Keratinocyte (primary cell): ENCODE results near the gene STMND1. TPM values are rescaled to one million over a fixed set of nuclear protein-coding genes. Genes with fewer than 3 reads are reported as not detected.

ENCODE experiments used
- DNase-seq: peaks from one replicate; pipeline ENCODE4 v3.0.0-alpha.2; 2011; ENCODE audit warnings: low read depth, missing footprints, low spot score
- FAIRE-seq: peaks from 2 replicates; lab custom pipeline; 2011; peaks lifted over from hg19 to GRCh38; lab: Jason Lieb, UNC
- H2AFZ ChIP-seq: 2 replicates; pipeline ENCODE4 v1.6.0; 2012; ENCODE audit warnings: low read length, control low read depth, inconsistent platforms; ENCODE audit not compliant: control insufficient read depth
- H3K27ac ChIP-seq: 2 replicates; pipeline ENCODE4 v1.5.1; 2011; ENCODE audit warnings: low read length; ENCODE audit not compliant: control insufficient read depth, insufficient read depth
- H3K27me3 ChIP-seq: 3 replicates; pipeline ENCODE4 v1.6.0; 2011; ENCODE audit warnings: low read length; ENCODE audit not compliant: control insufficient read depth, insufficient read depth; ENCODE audit errors: extremely low read depth
- H3K36me3 ChIP-seq, 2 experiments: 2 replicates in 1 of 2; 3 replicates in 1 of 2; pipeline ENCODE4 v1.5.1; 2011; ENCODE audit warnings: low read length in 2 of 2, mild to moderate bottlenecking in 1 of 2; ENCODE audit not compliant: control insufficient read depth in 2 of 2, insufficient read depth in 2 of 2; ENCODE audit errors: extremely low read depth in 1 of 2
- H3K4me1 ChIP-seq: 3 replicates; pipeline ENCODE4 v1.5.1; 2011; ENCODE audit warnings: low read length; ENCODE audit not compliant: control insufficient read depth, insufficient read depth; ENCODE audit errors: extremely low read depth
- H3K4me2 ChIP-seq: 3 replicates; pipeline ENCODE4 v1.6.0; 2011; ENCODE audit warnings: low read depth, low read length; ENCODE audit not compliant: control insufficient read depth, insufficient read depth; ENCODE audit errors: extremely low read depth
- H3K4me3 ChIP-seq, 3 experiments: fragments of 200-600 bp in 1 of 3; sonication (generic) in 1 of 3; 2 replicates in 2 of 3; 3 replicates in 1 of 3; pipeline ENCODE4 v1.5.1; 2011 to 2016; ENCODE audit warnings: low read length in 3 of 3, mild to moderate bottlenecking in 3 of 3, control low read depth in 2 of 3, inconsistent platforms in 1 of 3, low read depth in 1 of 3, mixed read lengths in 1 of 3, mixed run types in 1 of 3, moderate library complexity in 1 of 3; ENCODE audit not compliant: control insufficient read depth in 2 of 3, insufficient read depth in 2 of 3; ENCODE audit errors: extremely low read depth in 1 of 3
- H3K79me2 ChIP-seq: 2 replicates; pipeline ENCODE4 v1.6.0; 2012; ENCODE audit warnings: low read length; ENCODE audit not compliant: control insufficient read depth, insufficient read depth
- H3K9ac ChIP-seq: 3 replicates; pipeline ENCODE4 v1.6.0; 2011; ENCODE audit warnings: low read length; ENCODE audit not compliant: control insufficient read depth, insufficient read depth; ENCODE audit errors: extremely low read depth
- H3K9me1 ChIP-seq: 3 replicates; pipeline ENCODE4 v1.6.0; 2011; ENCODE audit warnings: low read length; ENCODE audit not compliant: control insufficient read depth, insufficient read depth; ENCODE audit errors: extremely low read depth
- H3K9me3 ChIP-seq: 2 replicates; pipeline ENCODE4 v1.5.1; 2012; ENCODE audit warnings: low read depth, low read length; ENCODE audit not compliant: control insufficient read depth
- H4K20me1 ChIP-seq: 3 replicates; pipeline ENCODE4 v1.6.0; 2011; ENCODE audit warnings: low read length; ENCODE audit not compliant: control insufficient read depth, insufficient read depth; ENCODE audit errors: extremely low read depth
- EZH2 ChIP-seq: IDR thresholded peaks from one replicate; pipeline ENCODE4 v1.6.1; 2012; ENCODE audit warnings: inconsistent platforms, mild to moderate bottlenecking, low read length, moderate library complexity
- dilution Hi-C: fragments of 300-500 bp; cut with MboI; formaldehyde crosslinking; loops from one replicate; pipeline ENCODE4 v1.7.0; 2020; ENCODE audit warnings: low sequenced_read_pairs; ENCODE audit not compliant: extremely low pct_ligation_motif_present
- polyA plus RNA-seq, 5 experiments: library from polyadenylated mRNA; depleted of rRNA in 3 of 5; stranded (reverse) in 3 of 5; stranded (forward) in 1 of 5; unstranded in 1 of 5; fragments of >200 nt; gene quantifications; 1 replicate in 1 of 5; 2 replicates in 3 of 5; 3 replicates in 1 of 5; pipeline versions ENCODE4 v1.2.1 to v1.2.3, GENCODE V29; 2011 to 2012; ENCODE audit warnings: missing spikeins in 2 of 5, low read depth in 1 of 5, low replicate concordance in 1 of 5
- TF ChIP-seq, protein P1 (sequence below), 3 experiments: IDR thresholded peaks in 1 of 3; conservative IDR thresholded peaks in 1 of 3; optimal IDR thresholded peaks in 1 of 3; 2 replicates in 2 of 3; 3 replicates in 1 of 3; pipeline versions ENCODE3 to v1.5.1; 2011; ENCODE audit warnings: low read length in 3 of 3, mild to moderate bottlenecking in 3 of 3, moderate library complexity in 2 of 3, control low read depth in 1 of 3, inconsistent platforms in 1 of 3; ENCODE audit not compliant: insufficient read depth in 2 of 3; ENCODE audit errors: extremely low read depth in 1 of 3

The STMND1 gene
- polyA plus RNA-seq, 1 donor (not counting 4 experiments of a cell fraction or from before 2014, with no cell fraction given): not detected

DNA sequence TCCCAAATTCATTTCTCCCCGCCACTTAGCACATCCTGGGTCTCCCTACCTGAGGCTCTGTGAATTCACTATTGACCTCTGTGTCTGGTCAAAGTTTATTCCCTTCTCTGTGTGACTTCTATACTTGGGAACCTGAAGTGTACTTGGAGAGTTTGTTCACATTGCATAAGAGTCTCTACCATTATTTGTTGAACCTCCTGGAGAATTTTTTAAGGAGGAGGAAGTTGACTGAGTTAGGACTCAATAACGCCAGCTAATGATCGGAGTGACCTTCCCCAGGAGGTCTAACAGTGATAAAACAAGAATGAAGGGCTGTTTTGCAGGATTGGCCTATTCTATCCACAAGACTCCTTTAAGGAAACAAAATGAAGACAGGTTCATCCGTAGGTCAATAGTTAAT is 23.6 kb downstream of the STMND1 start:
- no peak overlapping the region for H3K4me2 ChIP-seq
- FAIRE-seq (no peak), DNase-seq (no peak)
- H3K27me3 ChIP-seq: no peaks in the 10 kb centered on the region
- H2AFZ ChIP-seq: no peak overlapping the region
- no peak overlapping the region for H3K27ac ChIP-seq
- H4K20me1 ChIP-seq: no peaks in the 10 kb centered on the region
- no peaks in the 10 kb centered on the region for H3K4me1 ChIP-seq
- TF ChIP-seq, protein P1, sequence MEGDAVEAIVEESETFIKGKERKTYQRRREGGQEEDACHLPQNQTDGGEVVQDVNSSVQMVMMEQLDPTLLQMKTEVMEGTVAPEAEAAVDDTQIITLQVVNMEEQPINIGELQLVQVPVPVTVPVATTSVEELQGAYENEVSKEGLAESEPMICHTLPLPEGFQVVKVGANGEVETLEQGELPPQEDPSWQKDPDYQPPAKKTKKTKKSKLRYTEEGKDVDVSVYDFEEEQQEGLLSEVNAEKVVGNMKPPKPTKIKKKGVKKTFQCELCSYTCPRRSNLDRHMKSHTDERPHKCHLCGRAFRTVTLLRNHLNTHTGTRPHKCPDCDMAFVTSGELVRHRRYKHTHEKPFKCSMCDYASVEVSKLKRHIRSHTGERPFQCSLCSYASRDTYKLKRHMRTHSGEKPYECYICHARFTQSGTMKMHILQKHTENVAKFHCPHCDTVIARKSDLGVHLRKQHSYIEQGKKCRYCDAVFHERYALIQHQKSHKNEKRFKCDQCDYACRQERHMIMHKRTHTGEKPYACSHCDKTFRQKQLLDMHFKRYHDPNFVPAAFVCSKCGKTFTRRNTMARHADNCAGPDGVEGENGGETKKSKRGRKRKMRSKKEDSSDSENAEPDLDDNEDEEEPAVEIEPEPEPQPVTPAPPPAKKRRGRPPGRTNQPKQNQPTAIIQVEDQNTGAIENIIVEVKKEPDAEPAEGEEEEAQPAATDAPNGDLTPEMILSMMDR (optimal IDR thresholded peaks at IDR 0.05 in 1 of 3, IDR thresholded peaks at IDR 0.05 in 1 of 3, conservative IDR thresholded peaks at IDR 0.05 in 1 of 3; ENCODE audit: extremely low read depth in 1 of 3, insufficient read depth in 2 of 3, low read length in 3 of 3): no peak
- TF ChIP-seq EZH2: no peak
- H3K9me1 ChIP-seq: no peaks in the 10 kb centered on the region
- H3K9ac ChIP-seq: no peak overlapping the region
- H3K79me2 ChIP-seq: no peaks in the 10 kb centered on the region
- no peak overlapping the region for H3K4me3 ChIP-seq
- dilution Hi-C loops: no loop called here
- H3K36me3 ChIP-seq: no peaks in the 10 kb centered on the region
- no peaks in the 10 kb centered on the region for H3K9me3 ChIP-seq

DNA sequence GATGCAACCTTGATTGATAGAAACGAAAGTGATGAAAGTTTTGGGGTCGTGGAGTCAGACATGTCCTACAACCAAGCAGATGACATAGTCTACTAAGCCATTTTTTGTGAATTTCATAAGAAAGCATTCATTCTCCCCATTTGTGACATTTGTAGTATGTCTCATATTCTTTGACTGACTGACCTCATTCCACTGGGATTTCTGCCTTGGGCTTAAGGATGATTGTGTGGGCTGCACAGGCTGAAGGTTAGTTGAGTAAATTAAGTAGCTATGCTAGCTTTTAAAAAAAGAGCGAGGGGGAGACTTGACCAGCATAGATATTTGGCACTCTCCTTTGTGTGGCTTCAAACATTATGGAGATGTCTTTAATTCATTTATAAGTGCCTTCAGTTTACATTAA is 28.9 kb downstream of the STMND1 start:
- Histone ChIP-seq H4K20me1 (no peaks in the 10 kb centered on the region), H3K9me3 (no peaks in the 10 kb centered on the region), H3K4me3 (no peak overlapping the region), H3K4me2 (no peak overlapping the region), H3K27ac (no peak overlapping the region), H3K27me3 (no peaks in the 10 kb centered on the region), H3K9ac (no peak overlapping the region), H3K36me3 (no peaks in the 10 kb centered on the region), H3K4me1 (peaks cover 5% of the 10 kb centered on the region), H3K79me2 (no peaks in the 10 kb centered on the region), H2AFZ (no peak overlapping the region), H3K9me1 (no peaks in the 10 kb centered on the region)
- no peak for DNase-seq
- TF ChIP-seq, protein P1 (optimal IDR thresholded peaks at IDR 0.05 in 1 of 3, IDR thresholded peaks at IDR 0.05 in 1 of 3, conservative IDR thresholded peaks at IDR 0.05 in 1 of 3; ENCODE audit: extremely low read depth in 1 of 3, insufficient read depth in 2 of 3, low read length in 3 of 3): no peak
- no peak for TF ChIP-seq EZH2
- dilution Hi-C loops: no loop called here
- FAIRE-seq: no peak
